Mammary microvascular endothelial cell (primary cell): ENCODE results near the gene CKMT1B. TPM values are rescaled to one million over a fixed set of nuclear protein-coding genes. Genes with fewer than 3 reads are reported as not detected.

ENCODE experiments used
- total RNA-seq: library from RNA; depleted of rRNA; stranded (reverse); fragments of >200 nt; gene quantifications from 2 replicates; pipeline ENCODE4 v1.2.3, GENCODE V29; 2015

The CKMT1B gene
- total RNA-seq: not detected in 2 replicates

DNA sequence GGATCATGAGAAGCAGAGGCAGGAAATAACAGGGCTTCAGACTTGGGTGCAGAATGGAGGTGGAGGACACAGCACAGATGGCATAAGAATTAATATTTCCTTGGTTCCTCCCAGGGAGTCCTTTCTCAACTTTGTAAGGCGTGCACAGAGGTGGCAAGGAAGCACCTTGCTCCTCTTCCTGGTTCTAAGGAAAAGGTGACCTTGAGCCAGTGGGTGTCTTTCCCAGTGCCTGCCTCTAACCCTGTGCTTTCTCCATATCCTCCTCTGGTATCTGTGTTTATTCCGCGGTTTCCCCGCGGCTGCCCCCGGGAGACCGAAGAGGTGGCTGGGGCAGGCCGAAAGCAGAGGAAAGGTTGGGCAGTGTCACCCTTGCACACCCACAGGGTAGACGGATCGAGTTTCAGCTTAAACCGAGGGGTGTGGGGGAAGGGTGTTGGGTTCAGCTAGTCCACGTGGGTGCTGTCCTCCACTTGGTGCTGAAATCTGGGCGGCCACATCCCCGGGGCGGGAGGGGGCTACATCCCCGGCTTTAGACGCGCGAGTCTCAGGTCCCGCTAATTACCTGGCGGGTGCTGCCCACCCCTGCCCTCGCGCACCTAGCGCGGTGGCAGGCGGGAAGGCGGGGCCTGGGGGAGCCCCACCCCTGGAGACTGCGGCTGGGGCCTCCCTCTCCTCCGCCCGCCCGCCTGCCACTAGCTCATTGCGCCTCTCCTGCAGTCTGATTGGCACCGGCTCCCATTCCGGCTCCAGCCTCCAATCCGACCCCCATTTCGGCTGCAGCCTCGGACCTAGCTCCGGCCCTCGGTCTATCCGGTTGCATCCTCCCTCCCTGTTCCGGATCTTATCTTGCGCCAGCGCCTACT lies at the start of gene CKMT1B:
CKMT1B (plus strand) TSS at position 700 of the 863 bp plus-strand sequence. CDS start 192 bp downstream, outside the sequence.

DNA sequence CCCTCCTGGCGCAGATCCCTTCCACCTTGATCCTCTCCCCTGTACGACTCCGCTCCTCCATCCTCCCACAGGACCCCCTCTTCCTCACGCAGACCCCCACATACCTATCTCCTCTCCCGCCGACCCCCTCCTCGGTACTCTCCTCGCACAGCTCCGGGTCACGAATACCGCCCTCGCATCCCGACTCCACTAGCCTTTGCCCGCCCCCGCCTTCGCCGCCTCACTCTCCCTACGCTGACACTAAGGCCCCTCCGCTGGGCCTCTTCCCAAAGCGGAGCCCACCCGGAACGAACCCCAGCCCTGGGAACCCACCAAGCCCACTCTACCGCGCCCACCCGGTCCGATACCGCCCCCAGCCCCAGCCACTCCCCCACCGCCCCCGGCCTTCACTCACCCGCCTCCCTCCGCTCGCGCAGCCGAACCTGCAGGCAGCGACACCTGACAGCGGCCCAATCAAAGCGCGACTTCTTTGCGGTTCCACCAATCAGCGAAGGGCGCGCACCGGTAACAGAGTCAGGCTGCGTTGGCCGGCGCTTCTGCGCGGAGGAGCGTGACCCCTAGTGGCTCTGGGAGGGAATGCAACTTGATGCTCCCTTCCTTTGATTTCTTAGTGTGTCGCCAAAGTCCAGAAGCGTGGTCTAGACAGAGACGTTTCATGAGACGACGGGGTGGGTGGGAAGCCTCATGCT lies 3.9 kb upstream of the CKMT1B start, which contains the start of gene PPIP5K1:
PPIP5K1 (minus strand) TSS at position 431 of the 689 bp plus-strand sequence. CDS start 5,704 bp downstream, outside the sequence.

DNA sequence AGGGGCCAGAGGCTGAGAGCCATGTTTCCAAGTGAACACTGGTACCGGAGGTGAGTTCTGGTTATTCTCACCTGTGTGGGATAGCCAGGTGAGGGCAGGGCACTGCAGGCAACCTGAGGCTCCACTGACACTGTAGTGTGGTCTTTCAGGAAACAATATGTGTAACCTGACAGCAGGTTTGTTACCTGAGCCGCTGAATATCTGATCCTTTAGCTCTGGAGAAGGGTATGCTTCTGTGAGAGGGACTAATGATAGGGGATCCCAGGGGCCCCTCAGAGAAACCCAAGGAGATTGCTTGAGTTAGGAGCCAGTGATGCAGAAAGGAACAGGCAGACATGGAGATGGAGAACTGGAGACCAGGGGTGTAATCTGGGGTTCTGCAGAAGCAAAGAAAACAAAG lies 24.9 kb downstream of the CKMT1B start, which contains the start of gene STRC:
STRC (minus strand) TSS at position 101 of the 400 bp plus-strand sequence; CDS start at position 23, 78 bp downstream.

Other genes with a start within 250 kb of the CKMT1B start
- gene ZSCAN29, start 223.0 kb upstream of the CKMT1B start, total RNA-seq: 5.8 and 7.2 TPM in 2 replicates
- gene TUBGCP4, start 222.9 kb upstream of the CKMT1B start, total RNA-seq: 13.9 and 15.9 TPM in 2 replicates
- 19.8 and 24.3 TPM in 2 replicates for gene TP53BP1, start 100.9 kb upstream of the CKMT1B start, total RNA-seq
- gene MAP1A, start 76.4 kb upstream of the CKMT1B start, total RNA-seq: 0.67 and 0.84 TPM in 2 replicates
- 7.4 and 22.0 TPM in 2 replicates for gene PPIP5K1, start 3.8 kb upstream of the CKMT1B start, total RNA-seq
- not detected in 2 replicates for gene STRC, start 24.8 kb downstream of the CKMT1B start, total RNA-seq
- gene CATSPER2, start 54.8 kb downstream of the CKMT1B start, total RNA-seq: 0.33 and 3.0 TPM in 2 replicates
- not detected in 2 replicates for gene CKMT1A, start 99.8 kb downstream of the CKMT1B start, total RNA-seq
- 271 and 278 TPM in 2 replicates for gene PDIA3, start 152.4 kb downstream of the CKMT1B start, total RNA-seq
- 1.8 and 3.1 TPM in 2 replicates for gene ELL3, start 182.9 kb downstream of the CKMT1B start, total RNA-seq
- gene SERF2, start 198.3 kb downstream of the CKMT1B start, total RNA-seq: 1,358 and 1,405 TPM in 2 replicates
- 0.05 TPM in 1 of 2 replicates, not detected in the other for gene SERINC4, start 206.2 kb downstream of the CKMT1B start, total RNA-seq
- gene HYPK, start 206.6 kb downstream of the CKMT1B start, total RNA-seq: 10.3 and 16.8 TPM in 2 replicates
- gene MFAP1, start 230.7 kb downstream of the CKMT1B start, total RNA-seq: 22.1 and 23.7 TPM in 2 replicates
- gene WDR76, start 233.0 kb downstream of the CKMT1B start, total RNA-seq: 18.5 and 18.9 TPM in 2 replicates